Cardiac muscle cell (in vitro differentiated cells and primary cell): ENCODE data around the gene FAM131B. TPM values are rescaled to one million over a fixed set of nuclear protein-coding genes. Genes with fewer than 3 reads are reported as not detected.
A peak's percentile ranks its signal among the peaks of the same experiment; 100 is the strongest.

ENCODE experiments used
- DNase-seq, 2 donors: peaks; one replicate each; pipeline versions ENCODE4 v3.0.0 to v3.0.0-alpha.2; 2010 to 2017; ENCODE audit warnings: low read depth in 1 of 2, low spot score in 1 of 2
- H3K27ac ChIP-seq: fragments of 200-600 bp; sonication (generic); 2 replicates; pipeline ENCODE4 v1.5.1; 2016
- H3K27me3 ChIP-seq: fragments of 200-600 bp; sonication (generic); 2 replicates; pipeline ENCODE4 v1.6.0; 2016; ENCODE audit warnings: control low read depth
- H3K36me3 ChIP-seq: fragments of 200-600 bp; sonication (generic); 2 replicates; pipeline ENCODE4 v1.5.1; 2016; ENCODE audit warnings: control low read depth
- H3K4me1 ChIP-seq: fragments of 200-600 bp; sonication (generic); 2 replicates; pipeline ENCODE4 v1.8.1; 2017; ENCODE audit warnings: low read depth, mild to moderate bottlenecking, mixed run types
- H3K4me3 ChIP-seq: fragments of 200-600 bp; sonication (generic); 2 replicates; pipeline ENCODE4 v1.5.1; 2016; ENCODE audit warnings: mild to moderate bottlenecking
- H3K9me3 ChIP-seq: fragments of 200-600 bp; sonication (generic); 2 replicates; pipeline ENCODE4 v1.5.1; 2017; ENCODE audit warnings: low read depth, mild to moderate bottlenecking, control low read depth
- CTCF ChIP-seq: IDR thresholded peaks from 2 replicates; pipeline ENCODE4 v1.5.1; 2012; ENCODE audit warnings: low read depth, mild to moderate bottlenecking, low read length
- polyA plus RNA-seq: library from polyadenylated mRNA; unstranded; fragments of >200 nt; fragmentation: Nextera tagmentation; extraction: Ambion mirVana; gene quantifications from 2 replicates; pipeline ENCODE4 v1.2.1, GENCODE V29; 2016
- total RNA-seq: library from RNA; depleted of rRNA; stranded (reverse); fragments of >200 nt; gene quantifications from 2 replicates; pipeline ENCODE4 v1.2.3, GENCODE V29; 2016

Gene FAM131B
- total and polyA plus RNA-seq, 2 experiments from 2014 or later: 0.26 to 0.71 TPM

- peaks cover 12% of the 10 kb centered on the region for H3K4me1 ChIP-seq
- no peak for DNase-seq
- H3K27ac ChIP-seq: no peak overlapping the region
- no peak overlapping the region for H3K4me3 ChIP-seq
- H3K27me3 ChIP-seq: no peaks in the 10 kb centered on the region
- H3K9me3 ChIP-seq: no peaks in the 10 kb centered on the region
- H3K36me3 ChIP-seq: no peaks in the 10 kb centered on the region
- TF ChIP-seq CTCF: no peak
Measured at GRCh38 chr7:143376396-143376795, 13.9 kb upstream of the FAM131B start.

GRCh38 chr7:143375298-143376034 is 13.0 kb upstream of the FAM131B start:
- H3K9me3 ChIP-seq: no peaks in the 10 kb centered on the region
- no peaks in the 10 kb centered on the region for H3K27me3 ChIP-seq
- peaks cover 12% of the 10 kb centered on the region for H3K4me1 ChIP-seq
- H3K27ac ChIP-seq: no peak overlapping the region
- H3K36me3 ChIP-seq: no peaks in the 10 kb centered on the region
- H3K4me3 ChIP-seq: no peak overlapping the region
- TF ChIP-seq CTCF: no peak
- DNase-seq: peak in 1 of 2 donors; percentile 3

GRCh38 chr7:143374561-143374960 is 12.0 kb upstream of the FAM131B start:
- DNase-seq: no peak
- no peaks in the 10 kb centered on the region for H3K36me3 ChIP-seq
- peaks cover 9% of the 10 kb centered on the region for H3K4me1 ChIP-seq
- no peak overlapping the region for H3K27ac ChIP-seq
- no peaks in the 10 kb centered on the region for H3K27me3 ChIP-seq
- no peak overlapping the region for H3K4me3 ChIP-seq
- H3K9me3 ChIP-seq: no peaks in the 10 kb centered on the region
- TF ChIP-seq CTCF: no peak

GRCh38 chr7:143373255-143373794 is 10.8 kb upstream of the FAM131B start:
- Histone ChIP-seq H3K9me3 (no peaks in the 10 kb centered on the region), H3K4me3 (no peak overlapping the region), H3K27me3 (no peaks in the 10 kb centered on the region), H3K36me3 (no peaks in the 10 kb centered on the region), H3K4me1 (no peaks in the 10 kb centered on the region), H3K27ac (no peak overlapping the region)
- no peak for DNase-seq
- no peak for TF ChIP-seq CTCF

GRCh38 chr7:143372070-143372469 is 9.6 kb upstream of the FAM131B start:
- no peak overlapping the region for H3K27ac ChIP-seq
- no peaks in the 10 kb centered on the region for H3K9me3 ChIP-seq
- peak in 1 of 2 donors; percentile 32 for DNase-seq
- H3K4me1 ChIP-seq: no peaks in the 10 kb centered on the region
- H3K4me3 ChIP-seq: no peak overlapping the region
- TF ChIP-seq CTCF: no peak
- no peaks in the 10 kb centered on the region for H3K36me3 ChIP-seq
- peaks cover 1% of the 10 kb centered on the region for H3K27me3 ChIP-seq
